HepG2 (cell line): ENCODE results near the gene SELENOW. TPM values are rescaled to one million over a fixed set of nuclear protein-coding genes. Genes with fewer than 3 reads are reported as not detected.

Experiments
- ARID5B ChIP-seq: IDR thresholded peaks from 2 replicates; pipeline ENCODE4 v1.4.0; 2020; ENCODE audit warnings: mild to moderate bottlenecking, missing genetic modification reagents
- ARNTL ChIP-seq: sonication (generic); formaldehyde crosslinking; IDR thresholded peaks from 2 replicates; pipeline ENCODE4 v1.4.0; 2020; ENCODE audit warnings: mild to moderate bottlenecking, missing genetic modification reagents
- CC2D1A ChIP-seq: sonication (generic); formaldehyde crosslinking; IDR thresholded peaks from 2 replicates; pipeline ENCODE4 v1.8.1; 2023; ENCODE audit warnings: mild to moderate bottlenecking, missing genetic modification reagents
- FLYWCH1 ChIP-seq: sonication (generic); formaldehyde crosslinking; IDR thresholded peaks from 2 replicates; pipeline ENCODE4 v1.8.1; 2023; ENCODE audit warnings: mild to moderate bottlenecking, missing genetic modification reagents
- FOXA1 ChIP-seq, 2 experiments: fragments of 450-650 bp in 1 of 2; sonication (generic) in 1 of 2; formaldehyde crosslinking in 1 of 2; IDR thresholded peaks; 2 replicates each; pipeline versions ENCODE4 v1.4.0 to v1.6.1; 2016 to 2020; ENCODE audit warnings: missing genetic modification reagents in 1 of 2
- FOXK1 ChIP-seq: sonication (generic); formaldehyde crosslinking; IDR thresholded peaks from 2 replicates; pipeline ENCODE4 v1.4.0; 2020; ENCODE audit warnings: low read depth, missing genetic modification reagents, borderline replicate concordance
- GTF2F1 ChIP-seq: fragments of 150-350 bp; IDR thresholded peaks from 2 replicates; pipeline ENCODE4 v1.6.1; 2014; ENCODE audit warnings: low read length
- PATZ1 ChIP-seq: sonication (generic); formaldehyde crosslinking; IDR thresholded peaks from 2 replicates; pipeline ENCODE4 v1.4.0; 2020; ENCODE audit warnings: missing genetic modification reagents
- PHF8 ChIP-seq: sonication (generic); formaldehyde crosslinking; IDR thresholded peaks from 2 replicates; pipeline ENCODE4 v1.5.0; 2020; ENCODE audit warnings: missing genetic modification reagents
- RBM22 ChIP-seq: fragments of 200-400 bp; formaldehyde crosslinking; optimal IDR thresholded peaks from 2 replicates; pipeline ENCODE3; 2017; ENCODE audit warnings: mild to moderate bottlenecking, low read length, moderate library complexity
- SKI ChIP-seq: fragments of 450-650 bp; IDR thresholded peaks from one replicate; pipeline ENCODE4 v1.6.1; 2018; ENCODE audit warnings: mild to moderate bottlenecking; ENCODE audit not compliant: partially characterized antibody
- SUZ12 ChIP-seq: fragments of 150-350 bp; IDR thresholded peaks from 2 replicates; pipeline ENCODE4 v1.6.1; 2014; ENCODE audit warnings: low read depth, low read length
- ZMYM3 ChIP-seq: sonication (generic); formaldehyde crosslinking; IDR thresholded peaks from 2 replicates; pipeline ENCODE4 v1.5.1; 2020; ENCODE audit warnings: mild to moderate bottlenecking, missing genetic modification reagents
- ZNF138 ChIP-seq: sonication (generic); formaldehyde crosslinking; IDR thresholded peaks from 2 replicates; pipeline ENCODE4 v1.5.0; 2020; ENCODE audit warnings: mild to moderate bottlenecking, low read depth, missing genetic modification reagents
- ZNF3 ChIP-seq: IDR thresholded peaks from 2 replicates; pipeline ENCODE4 v1.7.0; 2017; ENCODE audit warnings: inconsistent platforms
- ZNF501 ChIP-seq: sonication (generic); formaldehyde crosslinking; IDR thresholded peaks from 2 replicates; pipeline ENCODE4 v1.5.1; 2020; ENCODE audit warnings: mild to moderate bottlenecking, moderate library complexity, missing genetic modification reagents
- ZNF577 ChIP-seq: sonication (generic); formaldehyde crosslinking; IDR thresholded peaks from 2 replicates; pipeline ENCODE4 v1.4.0; 2020; ENCODE audit warnings: mild to moderate bottlenecking, low read depth, missing genetic modification reagents, borderline replicate concordance
- ZNF607 ChIP-seq: sonication (generic); formaldehyde crosslinking; IDR thresholded peaks from 2 replicates; pipeline ENCODE4 v1.5.1; 2020; ENCODE audit warnings: missing genetic modification reagents, mild to moderate bottlenecking, borderline replicate concordance
- ZNF878 ChIP-seq: sonication (generic); formaldehyde crosslinking; IDR thresholded peaks from 2 replicates; pipeline ENCODE4 v1.8.1; 2023; ENCODE audit warnings: mild to moderate bottlenecking, missing genetic modification reagents, moderate library complexity
- polyA plus RNA-seq, 8 experiments: library from polyadenylated mRNA; depleted of rRNA in 3 of 8; stranded (reverse) in 7 of 8; unstranded in 1 of 8; fragments of >200 nt; fragmentation: Illumina TruSeq in 4 of 8; extraction: Trizol in 4 of 8; gene quantifications; 2 replicates each; pipeline versions ENCODE4 v1.2.1 to v1.2.3, GENCODE V29; 2011 to 2016; ENCODE audit warnings: low read depth in 4 of 8, missing spikeins in 1 of 8, mixed read lengths in 1 of 8; ENCODE audit not compliant: insufficient read depth in 1 of 8
- total RNA-seq, 5 experiments: library from RNA; depleted of rRNA; stranded (reverse); fragments of >200 nt; fragmentation: Illumina TruSeq; extraction: Trizol; gene quantifications; 2 replicates each; pipeline ENCODE4 v1.2.3, GENCODE V29; 2016; ENCODE audit warnings: low read depth in 1 of 5
- TF ChIP-seq, protein P1 (sequence below): sonication (generic); formaldehyde crosslinking; IDR thresholded peaks from 2 replicates; pipeline ENCODE4 v1.9.0; 2022; ENCODE audit warnings: missing genetic modification reagents, mild to moderate bottlenecking, borderline replicate concordance
- TF ChIP-seq, protein P2 (sequence below): sonication (generic); formaldehyde crosslinking; IDR thresholded peaks from 2 replicates; pipeline ENCODE4 v1.4.0; 2020; ENCODE audit warnings: low read depth, mild to moderate bottlenecking, missing genetic modification reagents

SELENOW gene
- total and polyA plus RNA-seq, 2 of the 13 experiments (the other 11 are each of a cell fraction or from before 2014, with no cell fraction given), result 50.3 to 64.7 TPM

GRCh38 chr19:47745010-47745901 is 33.2 kb upstream of the SELENOW start, which contains the start of gene NOP53 (continued):
- TF ChIP-seq ARID5B (peak; percentile 47; the same call in 1 of the 2 replicates), ARNTL (CRISPR knock-in tag) (0 out of 2 replicates have a peak, but pooled peaks have one; percentile 48), GTF2F1 (no peak), SUZ12 (no peak), ZNF878 (CRISPR knock-in tag) (no peak), RBM22 (peak; percentile 44), PATZ1 (CRISPR knock-in tag) (peak; percentile 25; the same call in 1 of the 2 replicates), FOXA1 (IDR thresholded peaks at IDR 0.05) (no peak), FOXA1 (CRISPR knock-in tag; IDR thresholded peaks at IDR 0.05) (peak; percentile 31; the same call in 1 of the 2 replicates), ZNF501 (CRISPR knock-in tag) (peak; percentile 81), ZNF607 (CRISPR knock-in tag) (peak; percentile 49; the same call in 1 of the 2 replicates), ZNF577 (CRISPR knock-in tag) (no peak), PHF8 (peak; percentile 94), ZNF138 (CRISPR knock-in tag) (no peak), ZMYM3 (CRISPR knock-in tag) (peak; percentile 56; the same call in 1 of the 2 replicates), ZNF3 (no peak), SKI (no peak), CC2D1A (CRISPR knock-in tag) (no peak), FOXK1 (peak; percentile 91; the same call in 1 of the 2 replicates), FLYWCH1 (CRISPR knock-in tag) (no peak)
- TF ChIP-seq, protein P1, sequence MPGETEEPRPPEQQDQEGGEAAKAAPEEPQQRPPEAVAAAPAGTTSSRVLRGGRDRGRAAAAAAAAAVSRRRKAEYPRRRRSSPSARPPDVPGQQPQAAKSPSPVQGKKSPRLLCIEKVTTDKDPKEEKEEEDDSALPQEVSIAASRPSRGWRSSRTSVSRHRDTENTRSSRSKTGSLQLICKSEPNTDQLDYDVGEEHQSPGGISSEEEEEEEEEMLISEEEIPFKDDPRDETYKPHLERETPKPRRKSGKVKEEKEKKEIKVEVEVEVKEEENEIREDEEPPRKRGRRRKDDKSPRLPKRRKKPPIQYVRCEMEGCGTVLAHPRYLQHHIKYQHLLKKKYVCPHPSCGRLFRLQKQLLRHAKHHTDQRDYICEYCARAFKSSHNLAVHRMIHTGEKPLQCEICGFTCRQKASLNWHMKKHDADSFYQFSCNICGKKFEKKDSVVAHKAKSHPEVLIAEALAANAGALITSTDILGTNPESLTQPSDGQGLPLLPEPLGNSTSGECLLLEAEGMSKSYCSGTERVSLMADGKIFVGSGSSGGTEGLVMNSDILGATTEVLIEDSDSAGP, result peak; percentile 80; the same call in 1 of the 2 replicates
- TF ChIP-seq, protein P2, sequence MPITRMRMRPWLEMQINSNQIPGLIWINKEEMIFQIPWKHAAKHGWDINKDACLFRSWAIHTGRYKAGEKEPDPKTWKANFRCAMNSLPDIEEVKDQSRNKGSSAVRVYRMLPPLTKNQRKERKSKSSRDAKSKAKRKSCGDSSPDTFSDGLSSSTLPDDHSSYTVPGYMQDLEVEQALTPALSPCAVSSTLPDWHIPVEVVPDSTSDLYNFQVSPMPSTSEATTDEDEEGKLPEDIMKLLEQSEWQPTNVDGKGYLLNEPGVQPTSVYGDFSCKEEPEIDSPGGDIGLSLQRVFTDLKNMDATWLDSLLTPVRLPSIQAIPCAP (CRISPR knock-in tag), result no peak
